GM23338 (cell line): Measurements from ENCODE around the gene SNRPD2. TPM values are rescaled to one million over a fixed set of nuclear protein-coding genes. Genes with fewer than 3 reads are reported as not detected.

Experiments
- ATAC-seq: fragments of 200-7000 bp; cut with Tn5 transposase; 3 replicates; pipeline ENCODE4 v1.9.1; 2020
- DNase-seq: peaks from one replicate; pipeline ENCODE4 v3.0.0-alpha.2; 2015; ENCODE audit warnings: low spot score
- H2AFZ ChIP-seq: fragments of 200-600 bp; sonication (generic); 2 replicates; pipeline ENCODE4 v1.8.0; 2016; ENCODE audit warnings: antibody characterized with exemption, mild to moderate bottlenecking, moderate library complexity
- H3F3A ChIP-seq: fragments of 200-600 bp; sonication (generic); replicated peaks from 2 replicates; pipeline ENCODE4 v1.8.0; 2017; ENCODE audit warnings: antibody characterized with exemption, mixed run types, low read depth
- H3K27ac ChIP-seq: fragments of 200-600 bp; sonication (generic); 2 replicates; pipeline ENCODE4 v1.6.1; 2016; ENCODE audit warnings: low read depth
- H3K27me3 ChIP-seq: fragments of 200-600 bp; sonication (generic); 2 replicates; pipeline ENCODE4 v1.8.0; 2016; ENCODE audit warnings: mild to moderate bottlenecking, mixed run types, moderate library complexity; ENCODE audit not compliant: insufficient read depth
- H3K36me3 ChIP-seq: fragments of 200-600 bp; sonication (generic); 2 replicates; pipeline ENCODE4 v1.8.0; 2016; ENCODE audit warnings: mild to moderate bottlenecking; ENCODE audit not compliant: insufficient read depth
- H3K4me1 ChIP-seq: fragments of 200-600 bp; sonication (generic); 2 replicates; pipeline ENCODE4 v1.8.0; 2016; ENCODE audit warnings: mild to moderate bottlenecking, moderate library complexity; ENCODE audit not compliant: insufficient read depth
- H3K4me2 ChIP-seq: fragments of 200-600 bp; sonication (generic); 2 replicates; pipeline ENCODE4 v1.7.1; 2017; ENCODE audit warnings: mixed run types
- H3K4me3 ChIP-seq: fragments of 200-600 bp; sonication (generic); 2 replicates; pipeline ENCODE4 v1.6.1; 2016; ENCODE audit warnings: mixed run types
- H3K79me2 ChIP-seq: fragments of 200-600 bp; sonication (generic); replicated peaks from 2 replicates; pipeline ENCODE4 v1.8.0; 2017; ENCODE audit warnings: mild to moderate bottlenecking; ENCODE audit not compliant: insufficient read depth
- H3K9me2 ChIP-seq: fragments of 200-600 bp; sonication (generic); 2 replicates; pipeline ENCODE4 v1.8.0; 2017; ENCODE audit not compliant: insufficient read depth
- H4K20me1 ChIP-seq: fragments of 200-600 bp; sonication (generic); replicated peaks from 2 replicates; pipeline ENCODE4 v1.8.0; 2017; ENCODE audit warnings: mild to moderate bottlenecking; ENCODE audit not compliant: insufficient read depth
- H3K27ac Mint-ChIP-seq: 2 replicates; pipeline ENCODE4 v1.8.0; 2020; ENCODE audit warnings: inconsistent platforms, mild to moderate bottlenecking, moderate library complexity, mixed read lengths
- H3K27me3 Mint-ChIP-seq: 3 replicates; pipeline ENCODE4 v1.8.0; 2022; ENCODE audit warnings: low read depth, mild to moderate bottlenecking, moderate library complexity, mixed read lengths, inconsistent platforms; ENCODE audit not compliant: insufficient read depth, poor library complexity
- H3K36me3 Mint-ChIP-seq: 3 replicates; pipeline ENCODE4 v1.8.0; 2021; ENCODE audit warnings: low read depth, mild to moderate bottlenecking, inconsistent platforms, moderate library complexity, mixed read lengths
- H3K4me1 Mint-ChIP-seq: 3 replicates; pipeline ENCODE4 v1.8.0; 2020; ENCODE audit warnings: mild to moderate bottlenecking, inconsistent platforms, mixed read lengths
- H3K4me3 Mint-ChIP-seq: 3 replicates; pipeline ENCODE4 v1.8.0; 2021; ENCODE audit warnings: moderate library complexity, mild to moderate bottlenecking, inconsistent platforms, mixed read lengths
- H3K9me3 Mint-ChIP-seq: 3 replicates; pipeline ENCODE4 v1.8.0; 2020; ENCODE audit warnings: moderate library complexity, mild to moderate bottlenecking, inconsistent platforms, mixed read lengths
- CTCF ChIP-seq, 2 experiments: fragments of 200-600 bp in 1 of 2; sonication (generic) in 1 of 2; conservative IDR thresholded peaks; 2 replicates each; pipeline versions ENCODE4 v1.5.1 to v1.6.1; 2016 to 2017; ENCODE audit warnings: antibody characterized with exemption in 2 of 2, low read depth in 2 of 2, mild to moderate bottlenecking in 2 of 2, moderate library complexity in 1 of 2
- EZH2 ChIP-seq: fragments of 200-600 bp; sonication (generic); IDR thresholded peaks from one replicate; pipeline ENCODE4 v1.8.0; 2017; ENCODE audit warnings: antibody characterized with exemption, mild to moderate bottlenecking, low read depth; ENCODE audit not compliant: unreplicated experiment
- POLR2AphosphoS5 ChIP-seq: IDR thresholded peaks from 2 replicates; pipeline ENCODE4 v1.6.1; 2016; ENCODE audit warnings: antibody characterized with exemption, low read depth
- REST ChIP-seq: IDR thresholded peaks from one replicate; pipeline ENCODE4 v1.6.1; 2018; ENCODE audit warnings: antibody characterized with exemption; ENCODE audit not compliant: unreplicated experiment
- ZNF114 ChIP-seq: fragments of 250-450 bp; sonication (Bioruptor Pico); IDR thresholded peaks from 2 replicates; pipeline ENCODE4 v1.5.0; 2020; ENCODE audit warnings: mild to moderate bottlenecking, moderate library complexity
- ZNF331 ChIP-seq: fragments of 250-450 bp; sonication (Bioruptor Pico); IDR thresholded peaks from 2 replicates; pipeline ENCODE4 v1.5.0; 2020; ENCODE audit warnings: low read depth, mild to moderate bottlenecking, moderate library complexity
- polyA plus RNA-seq: library from polyadenylated mRNA; unstranded; fragments of >200 nt; fragmentation: Nextera tagmentation; extraction: Ambion mirVana; gene quantifications from 2 replicates; pipeline ENCODE4 v1.2.1, GENCODE V29; 2016
- total RNA-seq: library from RNA; depleted of rRNA; stranded (reverse); fragments of >200 nt; shearing (Covaris generic); gene quantifications from 2 replicates; pipeline ENCODE4 v1.2.3, GENCODE V29; 2014

SNRPD2 gene
- total and polyA plus RNA-seq, 2 experiments from 2014 or later = 169 to 1,375 TPM

GRCh38 chr19:45638930-45639729 is 52.6 kb downstream of the SNRPD2 start, which contains the start of gene EML2:
TSS of gene EML2 (minus strand) at chr19:45639397. CDS start at chr19:45639376, 21 bp downstream.
- Mint-ChIP-seq H3K4me3 (peak within 1 kb of the TSS; percentile 86), H3K36me3 (no peaks in the 10 kb centered on the region), H3K4me1 (peaks cover 32% of the 10 kb centered on the region), H3K27ac (peak within 1 kb of the TSS; percentile 92), H3K9me3 (peaks cover 3% of the 10 kb centered on the region; the same call in 2 of the 3 replicates), H3K27me3 (peaks cover 38% of the 10 kb centered on the region)
- TF ChIP-seq CTCF (conservative IDR thresholded peaks at IDR 0.05; ENCODE audit: low read depth in 2 of 2) (peak; percentile 39 to 64), POLR2AphosphoS5 (no peak; the same call in 1 of the 2 replicates)
- Histone ChIP-seq H3K36me3 (no peaks in the 10 kb centered on the region), H3K27me3 (peaks cover 10% of the 10 kb centered on the region; the same call in 1 of the 2 replicates), H3K79me2 (no peaks in the 10 kb centered on the region), H3K27ac (peak within 1 kb of the TSS; percentile 45; the same call in 1 of the 2 replicates), H3K4me1 (peaks cover 32% of the 10 kb centered on the region), H3F3A (peaks cover 38% of the 10 kb centered on the region), H3K4me3 (peak within 1 kb of the TSS; percentile 55), H3K4me2 (peak within 1 kb of the TSS; percentile 86), H4K20me1 (no peaks in the 10 kb centered on the region), H3K9me2 (no peaks in the 10 kb centered on the region), H2AFZ (peak within 1 kb of the TSS; percentile 76)
- ATAC-seq (peak; percentile 43), DNase-seq (peak; percentile 97)

- no peak overlapping the region for H3K27ac ChIP-seq
- TF ChIP-seq ZNF331 (CRISPR knock-in tag) (no peak), REST (no peak), ZNF114 (CRISPR knock-in tag) (no peak), EZH2 (no peak)
Measured at GRCh38 chr19:45637890-45638667, 53.7 kb downstream of the SNRPD2 start.

More at GRCh38 chr19:45637890-45638667, 53.7 kb downstream of the SNRPD2 start:
- no peaks in the 10 kb centered on the region for H3K36me3 ChIP-seq
- Mint-ChIP-seq H3K36me3 (no peaks in the 10 kb centered on the region), H3K27ac (no peak overlapping the region), H3K4me1 (peaks cover 26% of the 10 kb centered on the region), H3K4me3 (peak overlapping the region; percentile 86), H3K9me3 (peaks cover 3% of the 10 kb centered on the region; the same call in 2 of the 3 replicates), H3K27me3 (peaks cover 33% of the 10 kb centered on the region)
- H3K27me3 ChIP-seq = peaks cover 8% of the 10 kb centered on the region; the same call in 1 of the 2 replicates
- peak overlapping the region; percentile 11; the same call in 1 of the 2 replicates for H2AFZ ChIP-seq
- no peaks in the 10 kb centered on the region for H3K9me2 ChIP-seq
- peak overlapping the region; percentile 86 for H3K4me2 ChIP-seq
- H3K4me1 ChIP-seq = peaks cover 30% of the 10 kb centered on the region
- ATAC-seq (peak; percentile 1; the same call in 2 of the 3 replicates), DNase-seq (peak; percentile 63)
- peaks cover 35% of the 10 kb centered on the region for H3F3A ChIP-seq
- H3K4me3 ChIP-seq = peak overlapping the region; percentile 55
- no peaks in the 10 kb centered on the region for H3K79me2 ChIP-seq
- H4K20me1 ChIP-seq = no peaks in the 10 kb centered on the region
